ENCODE measurements around the gene EVA1A. TPM values are rescaled to one million over a fixed set of nuclear protein-coding genes. Genes with fewer than 3 reads are reported as not detected.

EVA1A gene
- polyA plus RNA-seq (2011; rRNA removed) (30.2 and 41.0 TPM in 2 replicates), polyA minus RNA-seq (2011; rRNA and poly(A)+ RNA removed) (24.3 and 40.2 TPM in 2 replicates)

GRCh38 chr2:75560768-75561565 lies at the start of gene EVA1A:
Gene EVA1A (minus strand): TSS chr2:75560939. CDS start chr2:75518140, 42,799 bp downstream.
- no peak for TF ChIP-seq CTCF (IDR thresholded peaks at IDR 0.05; ENCODE audit: insufficient read depth, low read depth, low read length)
- ChIA-PET CTCF (interaction anchor here (0.8 to 7.2 kb wide), 14 partner anchors 10 to 96 kb away, joined by 3 to 70 read pairs (median 6); no protein-coding TSS in a partner anchor), POLR2A (interaction anchor here (0.6 to 1.9 kb wide), 4 partner anchors 36 to 64 kb away, joined by 3 to 5 read pairs (median 3); no protein-coding TSS in a partner anchor)
- peak; percentile 39 for DNase-seq (ENCODE audit: low read depth)
- H3K27me3 ChIP-seq (ENCODE audit: control insufficient read depth, insufficient read depth, low read length): no peaks in the 10 kb centered on the region
- H3K4me3 ChIP-seq (ENCODE audit: low read depth, low read length): peak within 1 kb of the TSS; percentile 78
- H3K36me3 ChIP-seq (ENCODE audit: control insufficient read depth, insufficient read depth, low read length): no peaks in the 10 kb centered on the region; the same call in 1 of the 2 replicates

- no peak for DNase-seq (ENCODE audit: low read depth)
- ChIA-PET POLR2A (no interaction called here), CTCF (interaction anchor here (0.6 to 3.6 kb wide), 22 partner anchors 10 to 152 kb away, joined by 3 to 215 read pairs (median 6); partner anchors contain the start of genes EVA1A and MRPL19)
- no peak for TF ChIP-seq CTCF (IDR thresholded peaks at IDR 0.05; ENCODE audit: insufficient read depth, low read depth, low read length)
- no peaks in the 10 kb centered on the region for H3K36me3 ChIP-seq (ENCODE audit: control insufficient read depth, insufficient read depth, low read length)
- H3K27me3 ChIP-seq (ENCODE audit: control insufficient read depth, insufficient read depth, low read length): peaks cover 1% of the 10 kb centered on the region
- no peak overlapping the region for H3K4me3 ChIP-seq (ENCODE audit: low read depth, low read length)
Measured at GRCh38 chr2:75609937-75610508, 49.3 kb upstream of the EVA1A start.

GRCh38 chr2:75609334-75609689 lies 48.6 kb upstream of the EVA1A start:
- H3K4me3 ChIP-seq (ENCODE audit: low read depth, low read length): no peak overlapping the region
- no peaks in the 10 kb centered on the region for H3K36me3 ChIP-seq (ENCODE audit: control insufficient read depth, insufficient read depth, low read length)
- no peak for DNase-seq (ENCODE audit: low read depth)
- ChIA-PET POLR2A (no interaction called here), CTCF (interaction anchor here (0.6 to 3.6 kb wide), 35 partner anchors 10 to 153 kb away, joined by 3 to 215 read pairs (median 5); partner anchors contain the start of genes EVA1A and MRPL19)
- TF ChIP-seq CTCF (IDR thresholded peaks at IDR 0.05; ENCODE audit: insufficient read depth, low read depth, low read length): no peak
- H3K27me3 ChIP-seq (ENCODE audit: control insufficient read depth, insufficient read depth, low read length): peaks cover 1% of the 10 kb centered on the region

GRCh38 chr2:75608684-75609333 lies 48.1 kb upstream of the EVA1A start:
- peaks cover 1% of the 10 kb centered on the region for H3K27me3 ChIP-seq (ENCODE audit: control insufficient read depth, insufficient read depth, low read length)
- no peaks in the 10 kb centered on the region for H3K36me3 ChIP-seq (ENCODE audit: control insufficient read depth, insufficient read depth, low read length)
- TF ChIP-seq CTCF (IDR thresholded peaks at IDR 0.05; ENCODE audit: insufficient read depth, low read depth, low read length): peak; percentile 99
- ChIA-PET CTCF (interaction anchor here (0.6 to 3.6 kb wide), 52 partner anchors 9 to 410 kb away, joined by 3 to 215 read pairs (median 4); partner anchors contain the start of genes EVA1A, MRPL19 and TACR1), POLR2A (no interaction called here)
- DNase-seq (ENCODE audit: low read depth): no peak
- H3K4me3 ChIP-seq (ENCODE audit: low read depth, low read length): no peak overlapping the region

Data from BJ (cell line).